Measurements from ENCODE around the gene FTO.

GRCh38 chr16:54128629-54129234 is 424.8 kb downstream of the FTO start:
- TF ChIP-seq MAX (IDR thresholded peaks at IDR 0.05), result no peak
- TF ChIP-seq CEBPB (IDR thresholded peaks at IDR 0.05), result no peak
- no peak for TF ChIP-seq REST (IDR thresholded peaks at IDR 0.05)
- no peak for TF ChIP-seq EP300 (IDR thresholded peaks at IDR 0.05)
- TF ChIP-seq POLR2A (IDR thresholded peaks at IDR 0.05; ENCODE audit: low read length), result no peak
- no peak for TF ChIP-seq RCOR1 (IDR thresholded peaks at IDR 0.05; ENCODE audit: low read depth, low read length)
- no peak for TF ChIP-seq CTCF (IDR thresholded peaks at IDR 0.05)
- TF ChIP-seq POLR2AphosphoS2 (conservative IDR thresholded peaks at IDR 0.05; ENCODE audit: low read length), result no peak
- no peak for TF ChIP-seq RNF2 (IDR thresholded peaks at IDR 0.05; ENCODE audit: borderline replicate concordance, low read depth)
- no peak for TF ChIP-seq ELK1 (IDR thresholded peaks at IDR 0.05; ENCODE audit: low read depth, low read length)
- TF ChIP-seq SREBF2 (IDR thresholded peaks at IDR 0.05), result no peak
- TF ChIP-seq MYC (IDR thresholded peaks at IDR 0.05; ENCODE audit: borderline replicate concordance, low read length), result no peak
- TF ChIP-seq KDM1A (IDR thresholded peaks at IDR 0.05; ENCODE audit: low read depth), result no peak
- no peak for TF ChIP-seq RAD21 (conservative IDR thresholded peaks at IDR 0.05 in 1 of 2, IDR thresholded peaks at IDR 0.05 in 1 of 2)

All from A549 (cell line).